ENCODE measurements around the gene UBTD2.
"Not testable (repeated sequence)": the region's sequence is repeated elsewhere in the genome, so short reads cannot be mapped to it uniquely, and the experiment has no call there.

Gene UBTD2

DNA sequence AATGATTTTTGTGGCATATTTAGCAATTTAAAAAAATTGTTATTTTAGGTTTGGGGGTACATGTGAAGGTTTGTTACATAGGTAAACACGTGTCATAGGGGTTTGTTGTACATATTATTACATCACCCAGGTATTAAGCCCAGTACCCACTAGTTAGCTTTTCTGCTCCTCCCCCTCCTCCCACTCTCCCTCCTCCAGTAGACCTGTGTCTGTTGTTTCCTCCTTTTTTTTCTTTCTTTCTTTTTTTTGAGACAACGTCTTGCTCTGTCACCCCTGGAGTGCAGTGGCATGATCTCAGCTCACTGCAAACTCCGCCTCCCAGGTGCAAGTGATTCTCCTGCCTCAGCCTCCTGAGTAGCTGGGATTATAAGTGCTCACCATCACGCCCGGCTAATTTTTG lies 8.3 kb upstream of the UBTD2 start:
- not testable (repeated sequence) for DNase-seq

DNA sequence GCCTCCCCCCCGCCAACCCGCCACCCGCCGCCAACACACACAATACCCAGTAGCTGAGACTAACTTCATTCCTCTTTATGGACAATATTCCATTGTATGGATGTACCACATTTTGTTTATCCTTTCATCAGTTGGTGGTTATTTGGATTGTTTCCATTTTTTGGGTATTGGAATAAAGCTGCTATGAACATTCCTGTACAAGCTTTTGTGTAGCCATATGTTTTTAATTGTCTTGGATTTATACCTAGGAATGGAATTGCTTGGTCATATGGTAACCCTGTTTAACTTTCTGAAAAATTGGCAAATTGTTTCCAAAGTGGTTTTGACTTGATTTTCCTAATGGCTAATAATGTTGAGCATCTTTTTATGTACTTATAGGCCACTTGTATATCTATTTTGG lies 4.9 kb upstream of the UBTD2 start:
- no peak for DNase-seq

DNA sequence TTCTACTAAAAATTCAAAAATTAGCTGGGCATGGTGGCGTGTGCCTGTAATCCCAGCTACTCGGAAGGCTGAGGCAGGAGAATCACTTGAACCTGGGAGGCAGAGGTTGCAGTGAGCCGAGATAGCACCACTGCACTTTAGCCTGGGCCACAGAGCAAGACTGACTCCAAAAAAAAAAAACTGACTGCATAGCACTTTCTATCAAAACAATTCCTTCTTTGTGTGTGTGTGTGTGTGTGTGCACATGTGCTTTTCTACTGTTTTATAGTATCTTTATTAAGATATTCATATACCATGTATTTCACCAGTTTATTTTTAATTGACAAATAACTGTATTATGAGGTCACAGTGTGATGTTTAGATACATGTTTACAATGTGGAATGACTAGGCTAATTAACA lies 3.6 kb upstream of the UBTD2 start:
- not testable (repeated sequence) for DNase-seq

DNA sequence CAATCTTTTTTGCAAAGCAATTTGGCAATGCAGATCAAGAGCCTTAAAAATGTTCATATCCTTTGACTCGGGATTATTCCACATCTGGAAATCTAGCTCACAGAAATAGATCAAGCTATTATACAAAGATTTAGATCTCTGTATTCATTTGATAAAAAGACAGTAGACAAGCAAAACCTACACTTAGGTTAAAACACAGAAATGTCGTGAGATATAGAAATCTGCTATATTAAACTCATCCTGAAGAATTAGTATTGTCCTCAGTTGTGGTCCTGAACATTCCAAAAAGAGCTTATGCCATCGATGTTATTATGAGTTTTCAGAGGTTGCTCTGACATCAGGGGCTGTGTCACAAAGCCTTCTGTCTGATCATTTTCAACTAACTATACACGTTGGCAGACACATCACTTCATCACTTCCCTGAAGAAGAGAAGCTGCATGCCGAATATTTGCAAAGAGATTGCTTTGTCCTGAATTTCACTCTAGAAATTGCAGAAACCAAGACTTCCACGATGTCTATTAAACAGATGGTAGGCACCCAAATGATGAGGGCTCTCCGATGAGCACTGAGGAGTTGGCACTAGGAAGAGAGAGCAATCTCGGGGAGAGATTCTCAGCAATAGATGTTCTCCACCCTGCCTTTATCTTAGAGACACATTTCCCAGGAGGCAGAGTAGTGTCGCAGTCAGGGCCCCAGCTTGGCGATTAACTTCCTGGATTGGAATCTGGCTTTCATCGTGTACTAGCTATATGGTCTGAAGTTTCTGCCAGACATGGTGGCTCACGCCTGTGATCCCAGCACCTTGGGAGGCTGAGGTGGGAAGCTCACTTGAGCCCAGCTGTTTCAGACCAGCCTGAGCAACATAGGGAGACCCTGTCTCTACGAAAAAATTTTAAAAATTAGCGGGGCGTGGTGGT lies 1.9 kb upstream of the UBTD2 start:
- no peak for DNase-seq

DNA sequence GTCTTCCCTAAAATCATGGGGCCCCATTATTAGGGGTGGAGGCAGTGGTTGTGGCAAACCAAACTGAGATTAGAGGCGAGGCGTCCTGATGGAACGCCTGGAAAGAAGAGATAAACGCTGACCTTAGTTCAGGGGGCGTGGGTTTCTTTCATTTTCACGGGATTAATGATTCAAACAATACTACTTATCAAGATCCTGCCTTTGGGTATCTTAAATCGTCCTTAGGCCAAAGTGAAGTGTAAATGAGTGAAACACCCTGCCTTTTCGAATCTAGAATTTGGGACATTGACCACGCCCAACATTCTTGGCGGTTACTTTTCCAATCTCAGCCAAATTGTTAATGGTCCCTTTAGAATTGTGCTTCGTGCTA lies 1.0 kb upstream of the UBTD2 start:
- DNase-seq: no peak

DNA sequence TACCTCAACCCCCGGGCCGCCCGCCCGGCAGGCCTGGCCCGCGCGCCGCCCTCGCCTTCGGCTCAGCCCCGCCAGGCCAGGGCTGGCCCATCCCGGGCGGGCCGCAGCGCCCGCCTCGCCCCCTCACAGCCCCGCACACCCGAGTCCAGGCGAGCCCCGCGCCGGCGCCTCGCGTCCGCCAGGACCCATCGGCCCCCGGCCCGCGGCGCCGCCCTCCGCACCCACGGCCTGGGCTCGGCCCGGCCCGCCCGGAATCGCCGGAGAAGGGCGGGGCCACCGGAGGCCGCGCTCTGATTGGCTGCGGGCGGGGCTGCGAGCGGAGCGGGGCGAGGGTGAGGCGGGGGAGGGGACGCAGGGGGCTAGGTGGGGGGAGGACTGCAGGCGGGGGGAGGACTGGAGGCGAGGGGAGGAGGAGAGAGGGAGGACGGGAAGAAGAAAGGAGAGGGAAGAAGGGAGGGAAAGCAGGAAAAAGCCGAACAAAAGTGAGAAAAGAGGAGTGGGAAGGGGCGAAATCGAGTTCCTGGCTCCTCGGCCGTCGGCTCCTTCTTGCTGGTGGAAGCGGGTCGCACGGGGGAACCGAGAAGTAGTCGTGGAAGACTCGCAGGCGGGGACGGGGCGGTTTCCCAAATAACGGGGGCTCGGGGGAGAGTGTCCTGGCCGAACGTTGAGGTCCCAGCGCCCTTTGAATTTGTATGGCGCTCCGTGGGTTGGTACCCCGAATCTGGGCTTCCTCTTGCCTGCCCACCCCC lies 472 bp upstream of the UBTD2 start:
- DNase-seq: peak; percentile 94

DNA sequence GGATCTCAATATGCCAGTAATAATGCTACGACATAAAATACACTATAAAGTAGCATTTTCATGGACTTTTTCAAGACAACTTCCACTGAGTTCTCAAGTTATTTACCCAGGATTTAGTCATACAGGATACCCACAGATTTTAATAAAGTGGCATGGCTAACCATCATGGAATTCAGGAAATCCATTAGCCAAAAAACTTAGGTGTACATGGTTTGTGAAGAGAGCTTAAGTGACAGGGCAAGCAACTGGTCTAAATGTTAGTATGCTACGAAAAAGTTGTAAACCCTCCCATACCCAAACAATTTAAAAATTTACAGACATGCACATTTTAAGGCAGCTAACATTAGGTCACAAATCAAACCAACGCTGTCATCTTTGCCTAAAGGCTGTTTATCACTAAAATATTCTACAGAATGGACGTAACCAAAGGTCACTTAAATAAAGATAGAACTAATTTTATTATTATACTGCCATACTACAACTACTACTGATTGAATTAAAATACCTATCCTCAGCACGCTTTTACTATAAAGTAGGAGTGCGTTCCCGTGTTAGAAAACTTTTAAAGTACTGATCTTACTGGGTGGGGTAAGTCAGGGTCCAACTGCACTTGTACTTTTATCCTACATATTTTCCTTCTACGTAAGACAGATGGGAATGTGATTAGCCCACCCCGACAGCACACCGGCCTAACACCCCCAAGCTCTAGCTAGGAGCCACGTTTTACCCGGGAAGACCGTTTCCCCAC lies 1.1 kb downstream of the UBTD2 start:
- no peak for DNase-seq

DNA sequence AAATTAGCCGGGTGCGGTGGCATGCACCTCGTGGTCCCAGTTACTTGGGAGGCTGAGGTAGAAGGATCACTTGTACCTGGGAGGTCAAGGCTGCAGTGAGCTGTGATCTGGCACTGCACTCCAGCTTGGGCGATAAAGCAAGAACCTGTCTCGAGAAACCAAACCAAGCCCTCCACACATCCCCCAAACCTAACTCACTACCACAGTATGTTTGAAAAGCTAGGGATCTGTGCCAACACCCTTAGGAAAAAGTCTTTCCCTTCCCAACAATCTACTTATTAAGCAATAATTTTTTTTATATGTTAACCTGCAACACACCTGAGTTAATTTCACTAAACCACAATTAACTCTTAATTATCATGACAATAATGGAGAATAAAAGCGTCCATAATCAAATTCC lies 2.2 kb downstream of the UBTD2 start:
- no peak for DNase-seq

DNA sequence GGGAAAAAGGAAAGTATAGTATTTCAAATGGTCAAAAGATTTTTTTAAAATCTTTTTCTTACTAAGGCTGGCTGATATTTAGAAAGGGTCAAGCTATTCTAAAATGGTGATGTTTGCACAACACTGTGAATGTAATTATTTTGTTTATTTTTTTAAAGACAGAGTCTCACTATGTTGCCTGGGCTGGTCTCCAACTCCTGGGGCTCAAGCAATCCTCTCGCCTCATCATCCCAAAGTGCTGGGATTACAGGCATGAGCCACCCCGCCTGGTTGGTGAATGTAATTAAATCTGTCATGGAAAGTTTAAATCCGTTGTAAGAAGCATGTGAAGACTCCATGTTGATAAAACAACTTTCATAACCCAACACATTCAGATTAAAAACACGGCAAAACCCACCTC lies 2.6 kb downstream of the UBTD2 start:
- peak; percentile 32 for DNase-seq

DNA sequence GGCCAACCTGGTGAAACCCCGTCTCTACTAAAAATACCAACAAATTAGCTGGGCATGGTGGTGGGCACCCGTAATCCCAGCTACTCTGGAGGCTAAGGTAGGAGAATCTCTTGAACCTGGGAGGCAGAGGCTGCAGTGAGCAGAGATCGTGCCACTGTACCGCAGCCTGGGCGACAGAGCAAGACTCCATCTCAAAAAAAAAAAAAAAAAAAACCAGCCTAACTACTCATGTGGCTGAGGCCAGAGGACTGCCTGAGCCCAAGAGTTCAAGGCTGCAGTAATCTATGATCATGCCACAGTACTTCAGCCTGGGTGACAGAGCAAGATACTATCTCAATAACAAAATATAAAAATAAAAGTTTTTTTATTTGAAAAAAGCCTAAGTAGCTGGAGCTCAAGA lies 3.2 kb downstream of the UBTD2 start:
- DNase-seq: no peak

DNA sequence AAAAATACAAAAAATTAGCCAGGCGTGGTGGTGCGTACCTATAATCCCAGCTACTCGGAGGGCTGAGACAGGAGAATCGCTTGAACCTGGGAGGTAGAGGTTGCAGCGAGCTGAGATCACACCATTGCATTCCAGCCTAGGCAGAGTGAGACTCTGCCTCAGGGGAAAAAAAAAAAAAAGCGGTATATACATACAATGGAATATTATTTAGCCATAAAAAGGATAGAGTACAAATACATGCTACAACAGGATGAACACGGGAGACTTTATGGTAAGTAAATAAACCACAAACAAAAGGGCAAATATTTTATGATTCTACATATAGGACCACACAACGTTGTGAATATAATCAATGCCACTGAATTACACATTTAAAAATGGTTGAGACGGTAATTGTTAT lies 5.2 kb downstream of the UBTD2 start:
- no peak for DNase-seq

DNA sequence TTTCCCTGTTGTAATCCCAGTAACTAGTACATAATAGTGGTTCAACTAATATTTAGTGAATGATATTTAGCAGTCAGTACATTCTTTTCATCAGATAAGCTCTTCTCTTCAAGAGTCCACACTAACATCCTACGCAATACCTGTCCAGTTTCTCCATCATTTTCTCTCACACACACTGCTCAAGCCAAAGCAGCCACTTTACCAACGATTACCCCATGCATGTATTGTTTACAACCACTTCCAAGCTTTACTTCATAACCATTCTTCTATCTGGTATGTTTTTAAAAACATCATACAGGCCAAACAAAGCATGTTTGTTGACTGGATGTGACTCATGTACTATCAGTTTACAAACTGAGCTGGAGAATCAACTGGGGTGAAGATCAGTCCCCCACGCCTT lies 7.3 kb downstream of the UBTD2 start:
- DNase-seq: no peak

DNA sequence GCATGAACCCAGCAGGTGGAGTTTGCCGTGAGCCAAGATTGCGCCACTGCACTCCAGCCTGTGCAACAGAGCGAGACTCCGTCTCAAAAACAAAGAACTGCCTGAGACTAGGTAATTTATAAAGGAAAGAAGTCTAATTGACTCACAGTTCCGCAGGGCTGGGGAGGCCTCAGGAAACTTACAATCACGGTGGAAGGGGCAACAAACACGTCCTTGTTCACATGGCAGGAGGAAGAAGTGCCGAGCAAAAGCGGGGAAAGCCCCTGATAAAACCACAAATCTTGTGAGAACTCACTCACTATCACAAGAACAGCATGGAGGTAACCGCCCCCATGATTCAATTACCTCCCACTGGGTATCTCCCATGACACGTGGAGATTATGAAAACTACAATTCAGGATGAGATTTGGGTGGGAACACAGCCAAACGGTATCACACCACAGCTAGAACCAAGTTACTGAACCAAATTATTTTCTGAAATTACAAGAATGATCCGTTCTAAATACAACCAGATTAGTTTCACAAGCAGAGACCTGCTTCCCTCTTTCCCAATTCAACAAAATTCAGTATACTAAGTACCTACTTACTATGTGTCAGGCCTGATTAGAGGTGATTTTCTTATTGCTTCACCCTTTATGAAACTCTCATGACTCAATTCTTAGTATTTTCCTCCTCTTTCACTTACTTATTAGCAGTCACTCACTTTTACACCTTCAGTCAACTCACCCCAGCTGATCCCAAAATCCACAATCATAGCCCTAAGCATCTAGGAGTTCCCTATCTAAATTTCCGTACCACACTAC lies 8.4 kb downstream of the UBTD2 start:
- DNase-seq: no peak

DNA sequence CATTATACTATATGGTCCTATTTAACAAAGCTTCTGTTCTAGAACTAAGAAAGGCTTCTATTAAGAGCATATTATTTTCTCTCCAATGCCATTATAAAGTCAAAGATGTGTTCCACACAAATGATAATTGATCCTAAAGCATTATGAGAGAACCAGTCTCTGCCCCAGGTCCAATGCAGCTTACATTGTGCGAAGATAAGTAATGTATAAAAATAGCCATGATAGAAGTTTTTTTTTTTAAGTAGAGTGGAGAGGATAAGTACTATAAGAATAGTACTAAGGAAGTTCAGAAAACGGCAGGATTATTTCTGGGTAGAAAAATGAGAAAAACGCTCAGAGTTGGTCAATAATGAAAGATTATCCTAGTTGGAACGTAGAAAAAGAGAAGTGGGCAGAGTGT lies 15.6 kb downstream of the UBTD2 start:
- no peak for DNase-seq

DNA sequence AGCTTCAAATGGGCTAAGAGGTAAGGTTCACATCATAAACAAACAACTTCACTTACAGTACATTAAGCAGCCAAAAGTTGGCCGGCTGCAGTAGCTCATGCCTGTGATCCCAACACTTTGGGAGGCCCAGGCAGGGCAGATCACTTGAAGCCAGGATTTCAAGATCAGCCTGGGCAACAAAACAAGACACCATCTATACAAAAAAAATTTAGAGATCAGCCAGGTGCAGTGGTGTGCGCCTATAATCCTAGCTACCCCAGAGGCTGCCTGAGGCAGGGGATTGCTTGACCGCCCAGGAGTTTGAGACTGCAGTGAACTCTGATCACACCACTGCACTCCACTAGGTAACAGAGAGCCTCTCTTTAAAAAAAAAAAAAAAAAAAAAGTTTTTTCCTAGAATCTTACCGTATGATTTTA lies 16.9 kb downstream of the UBTD2 start:
- DNase-seq: no peak

DNA sequence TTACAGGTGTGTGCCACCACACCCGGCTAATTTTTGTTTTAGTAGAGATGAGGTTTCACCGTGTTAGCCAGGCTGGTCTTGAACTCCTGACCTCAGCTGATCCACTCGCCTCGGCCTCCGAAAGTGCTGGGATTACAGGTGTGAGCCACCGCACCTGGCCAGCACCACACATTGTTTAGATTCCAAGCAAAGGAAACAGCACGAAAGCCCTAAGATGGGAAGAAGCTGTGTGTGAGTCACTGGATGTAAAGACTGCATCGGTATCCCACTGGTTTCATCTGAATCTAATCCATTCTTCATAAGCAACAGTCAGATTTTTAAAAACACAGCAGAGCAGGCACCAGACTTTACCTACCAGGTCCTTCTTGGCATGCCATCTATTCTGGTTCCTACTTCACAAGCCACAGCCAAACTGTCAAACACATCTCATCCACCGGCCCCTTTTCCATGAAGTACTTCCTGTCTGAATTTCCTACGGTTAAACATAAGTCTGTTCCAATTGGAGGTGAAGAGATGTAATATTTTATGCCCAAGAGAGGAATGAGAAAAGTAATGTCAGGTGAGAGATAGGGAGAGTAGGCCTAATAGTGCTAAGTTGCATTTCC lies 17.4 kb downstream of the UBTD2 start:
- no peak for DNase-seq

DNA sequence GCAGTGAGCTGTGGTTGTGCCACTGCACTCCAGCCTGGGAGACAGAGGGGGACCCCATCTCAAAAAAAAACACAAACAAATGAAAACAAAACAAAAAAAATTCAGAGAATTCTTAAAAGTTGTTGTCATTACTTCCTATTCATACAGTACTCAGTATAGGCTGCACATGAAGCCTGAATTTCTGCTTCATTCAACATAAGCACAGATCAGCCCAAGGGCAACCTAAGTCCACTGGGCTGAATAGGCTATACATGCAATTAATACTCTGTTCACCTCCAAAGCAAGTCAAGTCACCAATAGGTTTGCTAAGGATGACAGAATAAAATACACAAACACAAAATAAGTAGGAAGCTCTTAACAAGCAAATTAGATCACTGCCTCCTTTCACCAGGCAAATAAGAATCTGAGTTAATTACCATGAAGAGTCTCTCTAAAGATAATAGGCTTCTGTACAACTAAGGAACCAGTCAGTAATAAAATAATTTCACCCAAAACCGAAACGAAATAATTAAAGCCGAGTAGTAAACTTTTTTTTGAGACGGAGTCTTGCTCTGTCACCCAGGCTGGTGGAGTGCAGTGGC lies 18.7 kb downstream of the UBTD2 start:
- no peak for DNase-seq

DNA sequence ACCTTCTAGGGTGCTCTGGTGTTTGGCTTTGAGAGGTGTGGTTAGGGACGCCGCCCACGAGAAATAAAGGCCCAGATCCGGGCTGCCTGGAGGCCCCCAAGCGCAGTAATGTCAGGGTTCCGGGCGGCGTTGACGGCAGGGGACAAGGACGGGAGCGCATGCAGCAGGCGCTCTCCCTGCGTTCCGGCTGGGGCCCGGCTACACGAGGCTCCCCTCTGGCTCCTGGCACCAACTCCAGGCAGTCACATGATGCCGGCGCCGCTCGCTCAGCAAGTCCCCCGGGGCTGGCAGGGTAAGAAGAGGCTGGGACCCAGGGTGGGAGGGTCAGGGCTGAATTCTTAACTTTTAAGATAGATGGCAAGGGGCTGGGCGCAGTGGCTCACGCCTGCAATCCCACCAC lies 28.1 kb downstream of the UBTD2 start:
- no peak for DNase-seq

DNA sequence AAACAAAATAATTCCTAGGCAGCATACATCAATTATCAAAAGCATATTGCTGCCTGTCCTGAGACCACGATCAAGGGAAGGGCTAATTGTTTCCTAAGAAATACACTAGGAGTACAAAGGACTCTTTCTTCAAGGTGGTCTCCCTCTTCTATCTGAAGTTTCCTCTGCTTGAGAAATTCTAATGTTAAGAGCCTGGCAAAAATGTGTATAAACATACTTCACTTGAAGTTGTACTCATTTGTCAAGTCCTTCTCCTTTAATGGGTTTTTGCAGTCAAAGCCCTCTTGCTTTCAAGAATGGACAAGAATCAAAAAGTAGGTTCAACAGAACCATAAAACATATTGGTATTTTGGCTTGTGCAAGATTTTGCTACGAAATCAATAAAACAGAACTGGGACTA lies 31.1 kb downstream of the UBTD2 start:
- DNase-seq: no peak

DNA sequence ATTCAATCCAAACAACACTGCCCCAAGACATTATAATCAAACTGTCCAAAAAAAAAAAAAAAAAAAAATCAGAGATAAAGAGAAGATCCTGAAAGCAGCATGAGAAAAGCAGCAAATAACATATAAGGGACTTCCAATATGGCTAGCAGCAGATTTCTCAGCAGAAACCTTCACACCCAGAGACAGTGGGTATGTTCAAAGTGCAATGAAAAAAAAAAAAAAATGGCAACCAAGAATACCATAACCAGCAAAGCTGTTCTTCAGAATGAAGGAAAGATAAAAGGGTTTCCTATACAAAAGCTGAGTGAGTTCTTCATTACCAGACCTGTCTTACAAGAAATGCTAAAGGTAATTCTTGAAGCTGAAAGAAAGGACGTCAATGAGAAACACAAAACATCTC lies 32.1 kb downstream of the UBTD2 start:
- DNase-seq: no peak

DNA sequence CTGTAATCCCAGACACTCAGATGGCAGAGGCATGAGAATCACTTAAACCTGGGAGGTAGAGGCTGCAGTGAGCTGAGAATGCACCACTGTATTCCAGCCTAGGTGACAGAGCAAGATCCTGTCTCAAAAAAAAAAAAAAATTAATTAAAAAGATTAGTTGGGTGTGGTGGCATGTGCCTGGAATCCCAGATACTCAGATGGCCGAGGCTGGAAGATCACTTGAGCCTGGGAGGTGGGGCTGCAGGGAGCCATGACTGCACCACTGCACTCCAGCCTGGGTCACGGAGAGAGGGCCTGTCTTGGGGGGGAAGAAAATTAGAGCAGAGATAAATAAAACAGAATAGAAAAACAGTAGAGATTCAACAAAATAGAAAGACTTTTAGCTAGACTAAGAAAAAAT lies 34.9 kb downstream of the UBTD2 start:
- no peak for DNase-seq

DNA sequence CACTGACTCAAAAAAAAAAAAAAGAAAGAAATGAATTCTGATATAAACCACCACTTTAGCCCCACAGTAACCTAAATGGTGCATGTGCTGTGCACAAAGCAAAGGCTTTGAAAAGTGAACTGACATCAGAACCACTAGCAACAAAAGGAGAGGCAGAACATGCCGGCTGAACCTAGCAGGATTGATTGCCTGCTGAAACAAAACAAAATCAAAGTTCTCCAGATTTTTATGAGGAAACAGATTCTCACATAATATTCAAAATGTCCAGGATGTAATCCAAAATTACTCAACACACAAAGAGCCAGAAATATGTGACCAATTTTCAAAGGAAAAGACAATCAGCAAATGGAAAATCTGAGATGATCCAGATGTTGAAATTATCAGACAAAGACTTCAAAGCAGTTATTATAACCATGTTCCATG lies 37.9 kb downstream of the UBTD2 start:
- DNase-seq: no peak

Measured in right hindlimb (tissue), 1 donor.